Measurements from ENCODE around the gene KLHL14. TPM values are rescaled to one million over a fixed set of nuclear protein-coding genes. Genes with fewer than 3 reads are reported as not detected.

The KLHL14 gene
- total and polyA plus RNA-seq, 2 donors (not counting 1 experiment from before 2014, with no cell fraction given), result 18.5 to 42.5 TPM

DNA sequence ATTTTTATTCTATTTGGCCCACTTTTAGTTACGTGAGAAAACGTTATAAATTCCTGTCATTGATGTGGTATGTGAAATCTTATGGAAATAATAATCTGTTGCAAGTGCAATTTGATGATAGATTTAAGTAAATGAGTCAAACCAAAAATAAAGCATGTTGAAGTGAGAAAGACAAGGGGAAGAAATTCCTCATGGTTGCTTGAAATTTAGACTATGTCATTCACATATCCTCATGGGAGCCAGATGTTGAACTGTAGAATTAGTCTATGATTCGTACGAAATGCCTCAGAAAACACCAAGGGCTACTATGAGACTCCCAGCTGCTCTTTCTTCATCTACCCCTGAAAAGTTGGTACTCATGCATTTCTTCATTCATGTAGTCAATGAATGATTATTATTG lies 55.7 kb downstream of the KLHL14 start:
- Mint-ChIP-seq H3K27me3 (no peaks in the 10 kb centered on the region), H3K27ac (no peak overlapping the region), H3K4me1 (peaks cover 20% of the 10 kb centered on the region), H3K9me3 (ENCODE audit: insufficient read depth) (no peaks in the 10 kb centered on the region), H3K4me3 (no peak overlapping the region)
- H3K27me3 ChIP-seq (replicated peaks in 1 of 4; ENCODE audit: control extremely low read depth in 1 of 4, control insufficient read depth in 3 of 4, insufficient read depth in 4 of 4, low read length in 3 of 4), result no peaks in the 10 kb centered on the region
- peaks cover 0 to 9% of the 10 kb centered on the region in 2 experiments for H3K36me3 ChIP-seq (replicated peaks in 1 of 2; ENCODE audit: control extremely low read depth in 1 of 2, control insufficient read depth in 1 of 2, extremely low read depth in 1 of 2, insufficient read depth in 2 of 2, low read length in 1 of 2)
- intact Hi-C loops (cut with micrococcal nuclease), result loop anchor here (10.0 kb wide), 1 partner anchor 308 kb away; no protein-coding TSS in a partner anchor
- H3K9ac ChIP-seq (ENCODE audit: low read length), result no peak overlapping the region
- no peak overlapping the region for H3K27ac ChIP-seq (ENCODE audit: low read length in 2 of 2)
- no peak overlapping the region for H3K4me3 ChIP-seq (ENCODE audit: control extremely low read depth in 1 of 5, extremely low read depth in 1 of 5, insufficient read depth in 1 of 5, low read depth in 2 of 5, low read length in 4 of 5)
- H3K79me2 ChIP-seq (ENCODE audit: control insufficient read depth, insufficient read depth, low read length), result peaks cover 48% of the 10 kb centered on the region
- H3K9me3 ChIP-seq (ENCODE audit: control extremely low read depth in 1 of 3, control insufficient read depth in 2 of 3, insufficient read depth in 1 of 3, low read length in 2 of 3), result no peaks in the 10 kb centered on the region
- no peak overlapping the region for H3K4me2 ChIP-seq (replicated peaks; ENCODE audit: low read depth, low read length, poor library complexity, severe bottlenecking)
- TF ChIP-seq, protein P1, sequence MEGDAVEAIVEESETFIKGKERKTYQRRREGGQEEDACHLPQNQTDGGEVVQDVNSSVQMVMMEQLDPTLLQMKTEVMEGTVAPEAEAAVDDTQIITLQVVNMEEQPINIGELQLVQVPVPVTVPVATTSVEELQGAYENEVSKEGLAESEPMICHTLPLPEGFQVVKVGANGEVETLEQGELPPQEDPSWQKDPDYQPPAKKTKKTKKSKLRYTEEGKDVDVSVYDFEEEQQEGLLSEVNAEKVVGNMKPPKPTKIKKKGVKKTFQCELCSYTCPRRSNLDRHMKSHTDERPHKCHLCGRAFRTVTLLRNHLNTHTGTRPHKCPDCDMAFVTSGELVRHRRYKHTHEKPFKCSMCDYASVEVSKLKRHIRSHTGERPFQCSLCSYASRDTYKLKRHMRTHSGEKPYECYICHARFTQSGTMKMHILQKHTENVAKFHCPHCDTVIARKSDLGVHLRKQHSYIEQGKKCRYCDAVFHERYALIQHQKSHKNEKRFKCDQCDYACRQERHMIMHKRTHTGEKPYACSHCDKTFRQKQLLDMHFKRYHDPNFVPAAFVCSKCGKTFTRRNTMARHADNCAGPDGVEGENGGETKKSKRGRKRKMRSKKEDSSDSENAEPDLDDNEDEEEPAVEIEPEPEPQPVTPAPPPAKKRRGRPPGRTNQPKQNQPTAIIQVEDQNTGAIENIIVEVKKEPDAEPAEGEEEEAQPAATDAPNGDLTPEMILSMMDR (IDR thresholded peaks at IDR 0.05), result no peak
- TF ChIP-seq EZH2 (IDR thresholded peaks at IDR 0.05; ENCODE audit: borderline replicate concordance, insufficient read depth, low read depth, low read length, poor library complexity, severe bottlenecking), result no peak
- WGBS (ENCODE audit: insufficient coverage), result 100% methylated on average over 2 of the region's 4 CpGs
- H2AFZ ChIP-seq (ENCODE audit: insufficient read depth, low read depth, low read length, poor library complexity, severe bottlenecking), result no peak overlapping the region
- ATAC-seq (ENCODE audit: low read depth) (no peak), DNase-seq (no peak)
- CTCF ChIA-PET, result interaction anchor here (0.8 to 5.0 kb wide), 9 partner anchors 10 to 212 kb away, joined by 3 to 69 read pairs (median 7); partner anchors contain the start of gene KLHL14
- peaks cover 18% of the 10 kb centered on the region for H4K20me1 ChIP-seq (ENCODE audit: control insufficient read depth, insufficient read depth, low read length, poor library complexity, severe bottlenecking)
- peaks cover 7 to 9% of the 10 kb centered on the region in 2 donors for H3K4me1 ChIP-seq (ENCODE audit: control insufficient read depth in 2 of 2, insufficient read depth in 2 of 2, low read length in 2 of 2)
- POLR2A ChIA-PET, result no interaction called here

DNA sequence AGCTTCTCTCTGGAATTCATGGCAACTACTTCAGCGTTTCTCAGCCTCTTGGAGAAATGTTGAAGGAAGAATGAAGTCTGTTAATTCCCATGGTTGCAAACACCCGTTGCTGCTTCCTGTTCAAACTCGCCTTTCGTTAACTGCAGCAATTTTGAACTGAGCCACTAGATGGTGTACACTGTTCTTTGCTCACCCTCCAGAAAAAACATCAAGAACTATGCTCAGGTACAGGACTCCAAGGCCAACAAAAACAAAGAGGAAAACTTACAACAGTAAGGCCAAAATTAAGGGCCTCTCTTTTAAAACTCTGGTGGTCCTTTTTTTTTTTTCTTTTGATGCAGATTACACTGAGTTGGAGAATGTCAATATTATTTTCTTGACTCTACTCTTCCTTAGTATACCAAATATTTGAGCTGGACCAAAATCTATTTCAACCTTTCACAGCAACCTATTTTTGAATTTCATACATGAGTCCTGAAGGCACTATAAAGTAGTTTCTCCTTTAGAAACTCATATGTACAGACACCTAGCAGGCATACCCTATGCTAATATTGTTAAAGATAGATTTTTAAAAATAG lies 58.2 kb downstream of the KLHL14 start:
- no peaks in the 10 kb centered on the region for H3K27me3 ChIP-seq (replicated peaks in 1 of 4; ENCODE audit: control extremely low read depth in 1 of 4, control insufficient read depth in 3 of 4, insufficient read depth in 4 of 4, low read length in 3 of 4)
- peaks cover 10% of the 10 kb centered on the region for H3K4me1 Mint-ChIP-seq
- H4K20me1 ChIP-seq (ENCODE audit: control insufficient read depth, insufficient read depth, low read length, poor library complexity, severe bottlenecking), result peaks cover 25% of the 10 kb centered on the region
- H3K4me3 ChIP-seq (ENCODE audit: control extremely low read depth in 1 of 5, extremely low read depth in 1 of 5, insufficient read depth in 1 of 5, low read depth in 2 of 5, low read length in 4 of 5), result no peak overlapping the region
- H3K36me3 ChIP-seq (replicated peaks in 1 of 2; ENCODE audit: control extremely low read depth in 1 of 2, control insufficient read depth in 1 of 2, extremely low read depth in 1 of 2, insufficient read depth in 2 of 2, low read length in 1 of 2), result peaks cover 0 to 3% of the 10 kb centered on the region in 2 experiments
- ChIA-PET POLR2A (interaction anchor here (0.7 kb wide), 2 partner anchors 9 to 208 kb away, joined by 3 to 4 read pairs; no protein-coding TSS in a partner anchor), CTCF (interaction anchor here (0.7 to 5.0 kb wide), 53 partner anchors 9 to 275 kb away, joined by 3 to 69 read pairs (median 4); partner anchors contain the start of gene KLHL14)
- no peaks in the 10 kb centered on the region for H3K9me3 Mint-ChIP-seq (ENCODE audit: insufficient read depth)
- peak; percentile 83 for DNase-seq
- H2AFZ ChIP-seq (ENCODE audit: insufficient read depth, low read depth, low read length, poor library complexity, severe bottlenecking), result peak overlapping the region; percentile 37
- no peaks in the 10 kb centered on the region for H3K27me3 Mint-ChIP-seq
- ATAC-seq (ENCODE audit: low read depth), result peak; percentile 97
- peak overlapping the region in 1 of 2 donors; percentile 45 for H3K27ac ChIP-seq (ENCODE audit: low read length in 2 of 2)
- intact Hi-C loops (cut with micrococcal nuclease), result loop anchor here (1.0 to 10.0 kb wide), 7 partner anchors 16 to 310 kb away; partner anchors contain the start of gene KLHL14
- peak overlapping the region; percentile 44 for H3K4me2 ChIP-seq (replicated peaks; ENCODE audit: low read depth, low read length, poor library complexity, severe bottlenecking)
- peaks cover 7 to 9% of the 10 kb centered on the region in 2 donors for H3K4me1 ChIP-seq (ENCODE audit: control insufficient read depth in 2 of 2, insufficient read depth in 2 of 2, low read length in 2 of 2)
- H3K9me3 ChIP-seq (ENCODE audit: control extremely low read depth in 1 of 3, control insufficient read depth in 2 of 3, insufficient read depth in 1 of 3, low read length in 2 of 3), result no peaks in the 10 kb centered on the region
- no peak overlapping the region for H3K9ac ChIP-seq (ENCODE audit: low read length)
- peak overlapping the region; percentile 62 for H3K27ac Mint-ChIP-seq
- H3K79me2 ChIP-seq (ENCODE audit: control insufficient read depth, insufficient read depth, low read length), result peaks cover 51% of the 10 kb centered on the region
- no peak overlapping the region for H3K4me3 Mint-ChIP-seq
- TF ChIP-seq, protein P1 (IDR thresholded peaks at IDR 0.05), result peak; percentile 83
- no peak for TF ChIP-seq EZH2 (IDR thresholded peaks at IDR 0.05; ENCODE audit: borderline replicate concordance, insufficient read depth, low read depth, low read length, poor library complexity, severe bottlenecking)
- WGBS (ENCODE audit: insufficient coverage), result 0% methylated on average over 4 of the region's 4 CpGs
